GM23338 (cell line): ENCODE data around the gene PPFIA1. TPM values are rescaled to one million over a fixed set of nuclear protein-coding genes. Genes with fewer than 3 reads are reported as not detected.

Source experiments
- ATAC-seq: fragments of 200-7000 bp; cut with Tn5 transposase; 3 replicates; pipeline ENCODE4 v1.9.1; 2020
- DNase-seq: peaks from one replicate; pipeline ENCODE4 v3.0.0-alpha.2; 2015; ENCODE audit warnings: low spot score
- H2AFZ ChIP-seq: fragments of 200-600 bp; sonication (generic); 2 replicates; pipeline ENCODE4 v1.8.0; 2016; ENCODE audit warnings: antibody characterized with exemption, mild to moderate bottlenecking, moderate library complexity
- H3F3A ChIP-seq: fragments of 200-600 bp; sonication (generic); replicated peaks from 2 replicates; pipeline ENCODE4 v1.8.0; 2017; ENCODE audit warnings: antibody characterized with exemption, mixed run types, low read depth
- H3K27ac ChIP-seq: fragments of 200-600 bp; sonication (generic); 2 replicates; pipeline ENCODE4 v1.6.1; 2016; ENCODE audit warnings: low read depth
- H3K27me3 ChIP-seq: fragments of 200-600 bp; sonication (generic); 2 replicates; pipeline ENCODE4 v1.8.0; 2016; ENCODE audit warnings: mild to moderate bottlenecking, mixed run types, moderate library complexity; ENCODE audit not compliant: insufficient read depth
- H3K36me3 ChIP-seq: fragments of 200-600 bp; sonication (generic); 2 replicates; pipeline ENCODE4 v1.8.0; 2016; ENCODE audit warnings: mild to moderate bottlenecking; ENCODE audit not compliant: insufficient read depth
- H3K4me1 ChIP-seq: fragments of 200-600 bp; sonication (generic); 2 replicates; pipeline ENCODE4 v1.8.0; 2016; ENCODE audit warnings: mild to moderate bottlenecking, moderate library complexity; ENCODE audit not compliant: insufficient read depth
- H3K4me2 ChIP-seq: fragments of 200-600 bp; sonication (generic); 2 replicates; pipeline ENCODE4 v1.7.1; 2017; ENCODE audit warnings: mixed run types
- H3K4me3 ChIP-seq: fragments of 200-600 bp; sonication (generic); 2 replicates; pipeline ENCODE4 v1.6.1; 2016; ENCODE audit warnings: mixed run types
- H3K79me2 ChIP-seq: fragments of 200-600 bp; sonication (generic); replicated peaks from 2 replicates; pipeline ENCODE4 v1.8.0; 2017; ENCODE audit warnings: mild to moderate bottlenecking; ENCODE audit not compliant: insufficient read depth
- H3K9me2 ChIP-seq: fragments of 200-600 bp; sonication (generic); 2 replicates; pipeline ENCODE4 v1.8.0; 2017; ENCODE audit not compliant: insufficient read depth
- H4K20me1 ChIP-seq: fragments of 200-600 bp; sonication (generic); replicated peaks from 2 replicates; pipeline ENCODE4 v1.8.0; 2017; ENCODE audit warnings: mild to moderate bottlenecking; ENCODE audit not compliant: insufficient read depth
- H3K27ac Mint-ChIP-seq: 2 replicates; pipeline ENCODE4 v1.8.0; 2020; ENCODE audit warnings: inconsistent platforms, mild to moderate bottlenecking, moderate library complexity, mixed read lengths
- H3K27me3 Mint-ChIP-seq: 3 replicates; pipeline ENCODE4 v1.8.0; 2022; ENCODE audit warnings: low read depth, mild to moderate bottlenecking, moderate library complexity, mixed read lengths, inconsistent platforms; ENCODE audit not compliant: insufficient read depth, poor library complexity
- H3K36me3 Mint-ChIP-seq: 3 replicates; pipeline ENCODE4 v1.8.0; 2021; ENCODE audit warnings: low read depth, mild to moderate bottlenecking, inconsistent platforms, moderate library complexity, mixed read lengths
- H3K4me1 Mint-ChIP-seq: 3 replicates; pipeline ENCODE4 v1.8.0; 2020; ENCODE audit warnings: mild to moderate bottlenecking, inconsistent platforms, mixed read lengths
- H3K4me3 Mint-ChIP-seq: 3 replicates; pipeline ENCODE4 v1.8.0; 2021; ENCODE audit warnings: moderate library complexity, mild to moderate bottlenecking, inconsistent platforms, mixed read lengths
- H3K9me3 Mint-ChIP-seq: 3 replicates; pipeline ENCODE4 v1.8.0; 2020; ENCODE audit warnings: moderate library complexity, mild to moderate bottlenecking, inconsistent platforms, mixed read lengths
- CREB1 ChIP-seq: fragments of 250-450 bp; sonication (Bioruptor Pico); IDR thresholded peaks from 2 replicates; pipeline ENCODE4 v1.5.0; 2020; ENCODE audit warnings: low read depth, mild to moderate bottlenecking, moderate library complexity
- ETS1 ChIP-seq: IDR thresholded peaks from 2 replicates; pipeline ENCODE4 v1.6.1; 2016; ENCODE audit warnings: antibody characterized with exemption
- EZH2phosphoT487 ChIP-seq: fragments of 200-600 bp; sonication (generic); IDR thresholded peaks from one replicate; pipeline ENCODE4 v1.8.1; 2018; ENCODE audit warnings: antibody characterized with exemption; ENCODE audit not compliant: unreplicated experiment
- JUNB ChIP-seq: IDR thresholded peaks from one replicate; pipeline ENCODE4 v1.6.1; 2016; ENCODE audit warnings: antibody characterized with exemption; ENCODE audit not compliant: unreplicated experiment
- POLR2AphosphoS5 ChIP-seq: IDR thresholded peaks from 2 replicates; pipeline ENCODE4 v1.6.1; 2016; ENCODE audit warnings: antibody characterized with exemption, low read depth
- STAT1 ChIP-seq: IDR thresholded peaks from one replicate; pipeline ENCODE4 v1.6.1; 2016; ENCODE audit warnings: antibody characterized with exemption; ENCODE audit not compliant: unreplicated experiment
- ZNF462 ChIP-seq: fragments of 250-450 bp; sonication (Bioruptor Pico); IDR thresholded peaks from 2 replicates; pipeline ENCODE4 v1.5.0; 2020; ENCODE audit warnings: mild to moderate bottlenecking, moderate library complexity
- polyA plus RNA-seq: library from polyadenylated mRNA; unstranded; fragments of >200 nt; fragmentation: Nextera tagmentation; extraction: Ambion mirVana; gene quantifications from 2 replicates; pipeline ENCODE4 v1.2.1, GENCODE V29; 2016
- total RNA-seq: library from RNA; depleted of rRNA; stranded (reverse); fragments of >200 nt; shearing (Covaris generic); gene quantifications from 2 replicates; pipeline ENCODE4 v1.2.3, GENCODE V29; 2014
- TF ChIP-seq, protein P1 (sequence below): IDR thresholded peaks from one replicate; pipeline ENCODE4 v1.6.1; 2018; ENCODE audit warnings: antibody characterized with exemption; ENCODE audit not compliant: unreplicated experiment

Gene PPFIA1
- total and polyA plus RNA-seq, 2 experiments from 2014 or later: 41.7 to 62.0 TPM

- H3F3A ChIP-seq: no peaks in the 10 kb centered on the region; the same call in 1 of the 2 replicates
- Mint-ChIP-seq H3K27ac (peak overlapping the region; percentile 56; the same call in 1 of the 2 replicates), H3K4me1 (peaks cover 25% of the 10 kb centered on the region), H3K36me3 (peaks cover 28% of the 10 kb centered on the region), H3K27me3 (peaks cover 12% of the 10 kb centered on the region), H3K4me3 (peak overlapping the region; percentile 97), H3K9me3 (no peaks in the 10 kb centered on the region)
- peak; percentile 3 for ATAC-seq
- peak overlapping the region; percentile 99 for H3K4me3 ChIP-seq
- peaks cover 39% of the 10 kb centered on the region for H4K20me1 ChIP-seq
- H3K9me2 ChIP-seq: no peaks in the 10 kb centered on the region
- H3K79me2 ChIP-seq: peaks cover 90% of the 10 kb centered on the region
- H2AFZ ChIP-seq: no peak overlapping the region
- no peak for DNase-seq
- H3K4me1 ChIP-seq: peaks cover 25% of the 10 kb centered on the region
- H3K27me3 ChIP-seq: no peaks in the 10 kb centered on the region
- TF ChIP-seq POLR2AphosphoS5 (0 out of 2 replicates have a peak, but pooled peaks have one; percentile 8), ETS1 (no peak)
- TF ChIP-seq, protein P1, sequence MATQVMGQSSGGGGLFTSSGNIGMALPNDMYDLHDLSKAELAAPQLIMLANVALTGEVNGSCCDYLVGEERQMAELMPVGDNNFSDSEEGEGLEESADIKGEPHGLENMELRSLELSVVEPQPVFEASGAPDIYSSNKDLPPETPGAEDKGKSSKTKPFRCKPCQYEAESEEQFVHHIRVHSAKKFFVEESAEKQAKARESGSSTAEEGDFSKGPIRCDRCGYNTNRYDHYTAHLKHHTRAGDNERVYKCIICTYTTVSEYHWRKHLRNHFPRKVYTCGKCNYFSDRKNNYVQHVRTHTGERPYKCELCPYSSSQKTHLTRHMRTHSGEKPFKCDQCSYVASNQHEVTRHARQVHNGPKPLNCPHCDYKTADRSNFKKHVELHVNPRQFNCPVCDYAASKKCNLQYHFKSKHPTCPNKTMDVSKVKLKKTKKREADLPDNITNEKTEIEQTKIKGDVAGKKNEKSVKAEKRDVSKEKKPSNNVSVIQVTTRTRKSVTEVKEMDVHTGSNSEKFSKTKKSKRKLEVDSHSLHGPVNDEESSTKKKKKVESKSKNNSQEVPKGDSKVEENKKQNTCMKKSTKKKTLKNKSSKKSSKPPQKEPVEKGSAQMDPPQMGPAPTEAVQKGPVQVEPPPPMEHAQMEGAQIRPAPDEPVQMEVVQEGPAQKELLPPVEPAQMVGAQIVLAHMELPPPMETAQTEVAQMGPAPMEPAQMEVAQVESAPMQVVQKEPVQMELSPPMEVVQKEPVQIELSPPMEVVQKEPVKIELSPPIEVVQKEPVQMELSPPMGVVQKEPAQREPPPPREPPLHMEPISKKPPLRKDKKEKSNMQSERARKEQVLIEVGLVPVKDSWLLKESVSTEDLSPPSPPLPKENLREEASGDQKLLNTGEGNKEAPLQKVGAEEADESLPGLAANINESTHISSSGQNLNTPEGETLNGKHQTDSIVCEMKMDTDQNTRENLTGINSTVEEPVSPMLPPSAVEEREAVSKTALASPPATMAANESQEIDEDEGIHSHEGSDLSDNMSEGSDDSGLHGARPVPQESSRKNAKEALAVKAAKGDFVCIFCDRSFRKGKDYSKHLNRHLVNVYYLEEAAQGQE: no peak
- H3K27ac ChIP-seq: peak overlapping the region; percentile 74
- no peaks in the 10 kb centered on the region for H3K36me3 ChIP-seq
- H3K4me2 ChIP-seq: peak overlapping the region; percentile 100
Measured at GRCh38 chr11:70398834-70399680, 128.6 kb downstream of the PPFIA1 start.

DNA sequence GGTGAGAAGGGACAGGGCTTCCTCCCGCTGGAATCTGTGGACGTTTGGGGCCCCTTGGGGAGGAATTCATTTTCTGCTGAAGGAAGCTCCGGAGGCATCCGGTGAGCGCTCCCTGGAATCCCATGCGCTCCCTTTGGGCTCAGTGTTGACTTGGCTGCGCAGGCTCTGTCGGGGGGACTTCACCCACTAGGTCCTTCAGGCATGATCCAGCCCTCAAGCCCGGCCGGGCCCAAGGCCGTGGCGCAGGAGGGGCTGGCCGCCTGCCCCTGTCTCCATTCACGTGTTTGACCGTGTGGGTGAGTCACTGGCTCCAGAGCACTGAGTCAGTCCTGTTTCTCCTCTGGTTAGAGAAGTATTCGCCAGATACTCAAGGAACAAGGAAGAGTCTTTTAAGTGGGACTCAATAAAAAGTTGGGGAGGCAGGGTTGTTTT, 129.2 kb downstream of the PPFIA1 start:
- H3K36me3 Mint-ChIP-seq: peaks cover 24% of the 10 kb centered on the region
- H3K79me2 ChIP-seq: peaks cover 95% of the 10 kb centered on the region
- peaks cover 25% of the 10 kb centered on the region for H3K4me1 Mint-ChIP-seq
- H3K27ac Mint-ChIP-seq: no peak overlapping the region
- H4K20me1 ChIP-seq: peaks cover 45% of the 10 kb centered on the region
- peak overlapping the region; percentile 74 for H3K27ac ChIP-seq
- peaks cover 25% of the 10 kb centered on the region for H3K4me1 ChIP-seq
- peak overlapping the region; percentile 100 for H3K4me2 ChIP-seq
- ATAC-seq (peak; percentile 18), DNase-seq (peak; percentile 76)
- H3F3A ChIP-seq: no peaks in the 10 kb centered on the region; the same call in 1 of the 2 replicates
- peak overlapping the region; percentile 97 for H3K4me3 Mint-ChIP-seq
- H3K9me2 ChIP-seq: no peaks in the 10 kb centered on the region
- no peaks in the 10 kb centered on the region for H3K36me3 ChIP-seq
- peak overlapping the region; percentile 99 for H3K4me3 ChIP-seq
- H3K27me3 Mint-ChIP-seq: peaks cover 12% of the 10 kb centered on the region
- no peaks in the 10 kb centered on the region for H3K27me3 ChIP-seq
- H3K9me3 Mint-ChIP-seq: no peaks in the 10 kb centered on the region
- no peak overlapping the region for H2AFZ ChIP-seq
- TF ChIP-seq ZNF462 (no peak), EZH2phosphoT487 (no peak), STAT1 (no peak), JUNB (no peak), ETS1 (no peak), CREB1 (CRISPR knock-in tag) (no peak)
